HepG2 (cell line): ENCODE data around the gene C9orf85. TPM values are rescaled to one million over a fixed set of nuclear protein-coding genes. Genes with fewer than 3 reads are reported as not detected.

ENCODE experiments used
- ADNP ChIP-seq: sonication (generic); formaldehyde crosslinking; IDR thresholded peaks from 2 replicates; pipeline ENCODE4 v1.4.0; 2020; ENCODE audit warnings: missing genetic modification reagents
- ARID4A ChIP-seq: sonication (generic); formaldehyde crosslinking; IDR thresholded peaks from 2 replicates; pipeline ENCODE4 v1.5.0; 2020; ENCODE audit warnings: mild to moderate bottlenecking, missing genetic modification reagents, borderline replicate concordance
- CEBPZ ChIP-seq: IDR thresholded peaks from 2 replicates; pipeline ENCODE4 v1.6.1; 2012; ENCODE audit warnings: low read length, improper control_type of control experiment
- FOXO1 ChIP-seq: sonication (generic); formaldehyde crosslinking; IDR thresholded peaks from 2 replicates; pipeline ENCODE4 v1.4.0; 2020; ENCODE audit warnings: missing genetic modification reagents
- GLMP ChIP-seq: sonication (generic); formaldehyde crosslinking; IDR thresholded peaks from 2 replicates; pipeline ENCODE4 v1.9.0; 2021; ENCODE audit warnings: missing genetic modification reagents, mild to moderate bottlenecking, borderline replicate concordance
- HCFC1 ChIP-seq: fragments of 150-350 bp; IDR thresholded peaks from 2 replicates; pipeline ENCODE4 v1.6.1; 2014; ENCODE audit warnings: low read depth, low read length
- JUND ChIP-seq: sonication (generic); formaldehyde crosslinking; IDR thresholded peaks from 2 replicates; pipeline ENCODE4 v1.8.0; 2022; ENCODE audit warnings: mild to moderate bottlenecking, missing genetic modification reagents
- MEF2D ChIP-seq: sonication (generic); formaldehyde crosslinking; IDR thresholded peaks from 2 replicates; pipeline ENCODE4 v1.5.1; 2020; ENCODE audit warnings: mild to moderate bottlenecking, missing genetic modification reagents
- NFATC3 ChIP-seq: sonication (generic); formaldehyde crosslinking; IDR thresholded peaks from 2 replicates; pipeline ENCODE4 v1.5.1; 2020; ENCODE audit warnings: mild to moderate bottlenecking, missing genetic modification reagents
- NR2C2 ChIP-seq: sonication (generic); formaldehyde crosslinking; IDR thresholded peaks from 2 replicates; pipeline ENCODE4 v1.4.0; 2020; ENCODE audit warnings: missing genetic modification reagents, mild to moderate bottlenecking, moderate library complexity, borderline replicate concordance
- PHF20 ChIP-seq: sonication (generic); formaldehyde crosslinking; IDR thresholded peaks from 2 replicates; pipeline ENCODE4 v1.5.0; 2020; ENCODE audit warnings: mild to moderate bottlenecking, missing genetic modification reagents
- SAFB2 ChIP-seq: sonication (generic); formaldehyde crosslinking; IDR thresholded peaks from 2 replicates; pipeline ENCODE4 v1.5.1; 2020; ENCODE audit warnings: missing genetic modification reagents, low read depth, mild to moderate bottlenecking, borderline replicate concordance
- SKI ChIP-seq: fragments of 450-650 bp; IDR thresholded peaks from one replicate; pipeline ENCODE4 v1.6.1; 2018; ENCODE audit warnings: mild to moderate bottlenecking; ENCODE audit not compliant: partially characterized antibody
- SPEN ChIP-seq: sonication (generic); formaldehyde crosslinking; IDR thresholded peaks from 2 replicates; pipeline ENCODE4 v1.5.1; 2020; ENCODE audit warnings: low read depth, mild to moderate bottlenecking, missing genetic modification reagents
- TGIF2 ChIP-seq: IDR thresholded peaks from 2 replicates; pipeline ENCODE4 v1.6.1; 2016; ENCODE audit warnings: control low read depth, missing compliant biosample characterization
- ZFAT ChIP-seq: sonication (generic); formaldehyde crosslinking; conservative IDR thresholded peaks from 2 replicates; pipeline ENCODE4 v1.8.1; 2023; ENCODE audit warnings: missing genetic modification reagents, inconsistent platforms
- ZNF263 ChIP-seq: sonication (generic); formaldehyde crosslinking; IDR thresholded peaks from 2 replicates; pipeline ENCODE4 v1.4.0; 2020; ENCODE audit warnings: missing genetic modification reagents
- ZNF773 ChIP-seq: sonication (generic); formaldehyde crosslinking; IDR thresholded peaks from 2 replicates; pipeline ENCODE4 v1.4.0; 2020; ENCODE audit warnings: missing genetic modification reagents, borderline replicate concordance
- polyA plus RNA-seq, 8 experiments: library from polyadenylated mRNA; depleted of rRNA in 3 of 8; stranded (reverse) in 7 of 8; unstranded in 1 of 8; fragments of >200 nt; fragmentation: Illumina TruSeq in 4 of 8; extraction: Trizol in 4 of 8; gene quantifications; 2 replicates each; pipeline versions ENCODE4 v1.2.1 to v1.2.3, GENCODE V29; 2011 to 2016; ENCODE audit warnings: low read depth in 4 of 8, missing spikeins in 1 of 8, mixed read lengths in 1 of 8; ENCODE audit not compliant: insufficient read depth in 1 of 8
- total RNA-seq, 5 experiments: library from RNA; depleted of rRNA; stranded (reverse); fragments of >200 nt; fragmentation: Illumina TruSeq; extraction: Trizol; gene quantifications; 2 replicates each; pipeline ENCODE4 v1.2.3, GENCODE V29; 2016; ENCODE audit warnings: low read depth in 1 of 5
- TF ChIP-seq, protein P1 (sequence below): sonication (generic); formaldehyde crosslinking; IDR thresholded peaks from 2 replicates; pipeline ENCODE4 v1.5.1; 2020; ENCODE audit warnings: mild to moderate bottlenecking, missing genetic modification reagents, borderline replicate concordance

C9orf85 gene
- total and polyA plus RNA-seq, 2 of the 13 experiments (the other 11 are each of a cell fraction or from before 2014, with no cell fraction given) = 9.9 to 13.9 TPM

DNA sequence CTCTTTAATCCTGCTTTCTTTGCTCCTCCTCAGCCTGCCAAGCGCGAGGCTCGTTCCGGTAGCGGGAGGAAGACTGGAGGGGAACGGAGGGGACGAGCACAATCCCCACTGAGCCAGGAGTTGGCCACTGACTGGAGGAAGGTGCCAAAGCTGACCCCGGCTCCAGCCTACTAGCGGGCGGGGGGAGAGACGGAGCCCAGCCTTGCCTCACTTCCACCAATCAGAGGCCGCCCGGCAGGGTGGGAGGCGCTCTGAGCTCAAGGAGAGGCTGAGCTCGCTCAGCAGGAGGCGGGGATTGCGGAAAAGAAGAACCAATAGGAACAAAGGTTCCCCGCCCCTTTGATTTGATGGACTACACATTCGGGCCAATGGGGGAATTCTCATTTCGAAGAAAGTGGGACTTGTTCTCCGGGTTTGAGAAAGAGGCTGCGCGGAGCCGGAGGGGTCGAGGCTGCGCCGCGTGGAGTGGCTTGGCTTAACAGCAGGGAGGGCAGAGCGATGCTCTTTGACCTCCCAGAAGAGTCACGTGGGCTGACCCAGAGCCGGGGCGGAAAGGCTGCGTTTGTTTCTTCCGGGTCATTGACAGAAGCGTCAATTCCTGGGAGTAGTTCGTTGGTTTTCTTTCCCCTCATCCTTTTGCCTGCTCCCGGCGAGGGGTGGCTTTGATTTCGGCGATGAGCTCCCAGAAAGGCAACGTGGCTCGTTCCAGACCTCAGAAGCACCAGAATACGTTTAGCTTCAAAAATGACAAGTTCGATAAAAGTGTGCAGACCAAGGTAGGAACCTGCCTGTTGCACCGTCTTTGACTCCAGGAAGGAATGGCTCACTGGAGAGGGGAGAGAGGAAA lies at the start of gene C9orf85, which contains the start of gene ABHD17B (continued):
- TF ChIP-seq FOXO1 (CRISPR knock-in tag) = peak; percentile 21
- 0 out of 2 replicates have a peak, but pooled peaks have one; percentile 33 for TF ChIP-seq HCFC1
- TF ChIP-seq ZNF773 (CRISPR knock-in tag) = 0 out of 2 replicates have a peak, but pooled peaks have one; percentile 31
- TF ChIP-seq SKI = peak; percentile 9
- no peak for TF ChIP-seq ADNP (CRISPR knock-in tag)
- peak; percentile 81 for TF ChIP-seq ARID4A
- TF ChIP-seq SPEN (CRISPR knock-in tag) = peak; percentile 46; the same call in 1 of the 2 replicates
- TF ChIP-seq PHF20 (CRISPR knock-in tag) = peak; percentile 74
- peak; percentile 64 for TF ChIP-seq CEBPZ
- TF ChIP-seq GLMP (CRISPR knock-in tag) = no peak
- 0 out of 2 replicates have a peak, but pooled peaks have one; percentile 29 for TF ChIP-seq MEF2D
- TF ChIP-seq JUND (CRISPR knock-in tag) = no peak
- peak; percentile 99 for TF ChIP-seq NR2C2 (CRISPR knock-in tag)
- no peak; the same call in 1 of the 2 replicates for TF ChIP-seq ZFAT
- TF ChIP-seq SAFB2 (CRISPR knock-in tag) = peak; percentile 5; the same call in 1 of the 2 replicates
- peak; percentile 71 for TF ChIP-seq TGIF2
- TF ChIP-seq, protein P1, sequence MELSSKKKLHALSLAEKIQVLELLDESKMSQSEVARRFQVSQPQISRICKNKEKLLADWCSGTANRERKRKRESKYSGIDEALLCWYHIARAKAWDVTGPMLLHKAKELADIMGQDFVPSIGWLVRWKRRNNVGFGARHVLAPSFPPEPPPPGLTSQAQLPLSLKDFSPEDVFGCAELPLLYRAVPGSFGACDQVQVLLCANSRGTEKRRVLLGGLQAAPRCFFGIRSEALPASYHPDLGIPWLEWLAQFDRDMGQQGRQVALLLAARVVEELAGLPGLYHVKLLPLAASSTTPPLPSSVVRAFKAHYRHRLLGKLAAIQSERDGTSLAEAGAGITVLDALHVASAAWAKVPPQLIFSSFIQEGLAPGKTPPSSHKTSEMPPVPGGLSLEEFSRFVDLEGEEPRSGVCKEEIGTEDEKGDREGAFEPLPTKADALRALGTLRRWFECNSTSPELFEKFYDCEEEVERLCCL (CRISPR knock-in tag) = no peak; the same call in 1 of the 2 replicates
- TF ChIP-seq NFATC3 (CRISPR knock-in tag) = no peak
- peak; percentile 46; the same call in 1 of the 2 replicates for TF ChIP-seq ZNF263 (CRISPR knock-in tag)
